ENCODE results near the gene CTNNA1.

GRCh38 chr5:138961729-138962128 lies 208.5 kb downstream of the CTNNA1 start:
- TF ChIP-seq POLR2A (IDR thresholded peaks at IDR 0.05) (no peak), CTCF (IDR thresholded peaks at IDR 0.05) (no peak)
